ENCODE measurements around the gene PSD4. TPM values are rescaled to one million over a fixed set of nuclear protein-coding genes. Genes with fewer than 3 reads are reported as not detected.

Gene PSD4
- total and polyA plus RNA-seq, 10 of the 15 experiments (the other 5 are each of a cell fraction or from before 2014, with no cell fraction given): 0.68 to 114 (median 35.1) TPM

DNA sequence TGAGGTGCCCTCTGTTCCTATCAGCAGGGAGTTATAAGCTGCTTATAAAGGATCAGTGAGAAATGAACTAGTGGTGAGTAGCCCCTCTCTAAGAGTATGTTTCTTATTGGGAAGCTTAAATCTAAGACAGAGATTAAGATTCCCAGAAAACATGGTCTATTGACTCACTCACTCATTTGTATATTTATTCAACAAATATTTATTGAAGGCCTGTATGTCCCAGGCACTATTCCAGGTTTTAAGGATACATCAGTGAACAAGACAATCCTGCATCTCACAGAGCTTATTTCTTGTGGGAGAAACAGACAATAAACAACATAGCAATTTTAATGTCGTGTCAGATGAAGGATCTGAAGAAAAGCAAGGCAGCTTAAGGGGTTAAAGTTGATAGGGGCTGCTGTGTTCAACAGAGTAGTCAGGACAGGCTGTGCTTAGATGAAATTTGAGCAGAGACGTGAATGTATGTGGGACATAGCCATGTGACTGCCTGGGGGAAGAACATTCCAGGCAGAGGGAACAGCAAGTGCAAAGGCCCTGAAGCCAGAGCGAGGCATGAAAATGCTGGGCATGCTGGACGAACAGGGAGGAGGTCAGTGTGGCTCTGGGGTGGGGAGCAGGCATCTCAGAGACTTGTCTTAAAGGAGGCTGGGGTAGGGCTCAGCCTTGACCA lies 14.8 kb upstream of the PSD4 start:
- Histone ChIP-seq H3K9ac (ENCODE audit: control insufficient read depth, insufficient read depth, low read length) (no peak overlapping the region), H3K36me3 (ENCODE audit: control insufficient read depth in 2 of 2, insufficient read depth in 2 of 2, low read length in 1 of 2) (no peaks in the 10 kb centered on the region), H3K9me3 (replicated peaks; ENCODE audit: control insufficient read depth, insufficient read depth, low read length) (no peaks in the 10 kb centered on the region), H2AFZ (ENCODE audit: control insufficient read depth, low read depth, low read length) (no peak overlapping the region), H3K27me3 (replicated peaks in 1 of 2; ENCODE audit: control insufficient read depth in 2 of 2, insufficient read depth in 2 of 2, low read length in 1 of 2) (peaks cover 0 to 3% of the 10 kb centered on the region in 2 experiments; a peak in 1 of 4 replicates), H3K27ac (ENCODE audit: control insufficient read depth, insufficient read depth) (no peak overlapping the region), H3K79me2 (ENCODE audit: control insufficient read depth, insufficient read depth, low read length) (no peaks in the 10 kb centered on the region), H3K4me3 (no peak overlapping the region), H3K4me1 (ENCODE audit: control insufficient read depth, insufficient read depth, low read length) (peaks cover 12% of the 10 kb centered on the region), H3K4me2 (ENCODE audit: control insufficient read depth, insufficient read depth) (no peak overlapping the region), H4K20me1 (ENCODE audit: control insufficient read depth, insufficient read depth) (no peaks in the 10 kb centered on the region)
- ChIA-PET SMC1A (ENCODE audit: uncharacterized antibody, unreplicated experiment) (interaction anchor here (1.1 kb wide), 1 partner anchor 9 kb away, joined by 3 read pairs; no protein-coding TSS in a partner anchor), POLR2A (no interaction called here), RAD21 (ENCODE audit: unreplicated experiment) (no interaction called here), CTCF (interaction anchor here (0.8 to 2.4 kb wide), 3 partner anchors 15 to 22 kb away, joined by 3 to 10 read pairs (median 5); partner anchors contain the start of gene PSD4)
- DNase-seq (ENCODE audit: low read depth, low spot score) (no peak), FAIRE-seq (no peak), ATAC-seq (no peak)
- no TSS peak for BruUV-seq (replicated peaks)
- intact Hi-C loops (cut with micrococcal nuclease; ENCODE audit: unreplicated experiment) (no loop called here), in situ Hi-C loops (cut with MboI) (no loop called here)
- TF ChIP-seq LARP7 (IDR thresholded peaks at IDR 0.05) (no peak), EZH2 (IDR thresholded peaks at IDR 0.05; ENCODE audit: borderline replicate concordance, control insufficient read depth, low read depth, low read length) (no peak), RAD21 (IDR thresholded peaks at IDR 0.05; ENCODE audit: insufficient read depth, low read depth, low read length) (no peak), KAT2A (conservative IDR thresholded peaks at IDR 0.05; ENCODE audit: control insufficient read depth, low read depth, low read length) (no peak), ZBED1 (IDR thresholded peaks at IDR 0.05; ENCODE audit: borderline replicate concordance) (no peak), FOS (IDR thresholded peaks at IDR 0.05; ENCODE audit: borderline replicate concordance, extremely low read depth, insufficient read length) (no peak), NR2C2 (IDR thresholded peaks at IDR 0.05; ENCODE audit: borderline replicate concordance, control insufficient read depth, insufficient read length, low read depth) (no peak), YBX1 (IDR thresholded peaks at IDR 0.05) (no peak), RB1 (IDR thresholded peaks at IDR 0.05; ENCODE audit: borderline replicate concordance) (no peak), BMI1 (IDR thresholded peaks at IDR 0.05; ENCODE audit: borderline replicate concordance) (no peak), CREB1 (IDR thresholded peaks at IDR 0.05; ENCODE audit: low read depth) (no peak), BHLHE40 (IDR thresholded peaks at IDR 0.05; ENCODE audit: borderline replicate concordance in 1 of 2, low read depth in 2 of 2, low read length in 1 of 2) (no peak), JUND (IDR thresholded peaks at IDR 0.05; ENCODE audit: low read depth, low read length) (no peak), NR2F1 (conservative IDR thresholded peaks at IDR 0.05) (no peak), POLR2AphosphoS2 (IDR thresholded peaks at IDR 0.05; ENCODE audit: low read depth, low read length) (no peak), BCL11A (IDR thresholded peaks at IDR 0.05; ENCODE audit: low read depth, low read length) (no peak), MTA2 (IDR thresholded peaks at IDR 0.05; ENCODE audit: low read depth) (no peak), DPF2 (IDR thresholded peaks at IDR 0.05) (no peak)
- 80% methylated on average over 4 of the region's 4 CpGs for WGBS (ENCODE audit: insufficient coverage, insufficient replicate concordance, low lambda C conversion rate, missing lambda C conversion rate)

Data from GM12878 (cell line).